GM12891 (cell line): Measurements from ENCODE around the gene FLRT1.

Experiments
- PAX5 ChIP-seq: IDR thresholded peaks from 2 replicates; pipeline ENCODE4 v1.6.1; 2011; ENCODE audit warnings: low read length, moderate library complexity, mild to moderate bottlenecking; ENCODE audit not compliant: insufficient read depth, severe bottlenecking
- POLR2A ChIP-seq: IDR thresholded peaks from 2 replicates; pipeline ENCODE4 v1.6.1; 2011; ENCODE audit warnings: low read depth, low read length, control low read depth
- POLR2AphosphoS5 ChIP-seq: IDR thresholded peaks from 2 replicates; pipeline ENCODE4 v1.6.1; 2011; ENCODE audit warnings: low read depth, low read length, control low read depth
- POU2F2 ChIP-seq: IDR thresholded peaks from 2 replicates; pipeline ENCODE4 v1.6.1; 2011; ENCODE audit warnings: low read depth, mild to moderate bottlenecking, control low read depth, low read length, moderate library complexity
- SPI1 ChIP-seq: IDR thresholded peaks from 2 replicates; pipeline ENCODE4 v1.6.1; 2011; ENCODE audit warnings: low read depth, low read length, control low read depth
- TAF1 ChIP-seq: IDR thresholded peaks from 2 replicates; pipeline ENCODE4 v1.6.1; 2011; ENCODE audit warnings: low read depth, low read length, control low read depth

- no peak for TF ChIP-seq POLR2AphosphoS5
- TF ChIP-seq POLR2A, result no peak
- no peak for TF ChIP-seq SPI1
- TF ChIP-seq TAF1, result no peak
- no peak for TF ChIP-seq PAX5
- no peak for TF ChIP-seq POU2F2
These were observed 7.8 kb downstream of the FLRT1 start for GRCh38 chr11:64043545-64043944.
